Trophoblast cell (in vitro differentiated cells and primary cell): ENCODE data around the gene CMTM2.

Experiments
- DNase-seq, 2 donors: peaks; one replicate each; pipeline ENCODE4 v3.0.0-alpha.2; 2016
- H2AFZ ChIP-seq: 2 replicates; pipeline ENCODE4 v1.6.1; 2013; ENCODE audit warnings: low read length, moderate library complexity, mild to moderate bottlenecking; ENCODE audit not compliant: insufficient read depth, poor library complexity
- H2AK5ac ChIP-seq: 2 replicates; pipeline ENCODE4 v1.6.1; 2013; ENCODE audit warnings: mild to moderate bottlenecking, low read length
- H2BK120ac ChIP-seq: 2 replicates; pipeline ENCODE4 v1.6.1; 2013; ENCODE audit warnings: low read length, mild to moderate bottlenecking, moderate library complexity; ENCODE audit not compliant: insufficient read depth, poor library complexity
- H2BK12ac ChIP-seq: 2 replicates; pipeline ENCODE4 v1.6.1; 2013; ENCODE audit warnings: mild to moderate bottlenecking, low read length, moderate library complexity
- H2BK5ac ChIP-seq: 2 replicates; pipeline ENCODE4 v1.6.1; 2013; ENCODE audit warnings: low read length, low read depth, moderate library complexity, mild to moderate bottlenecking; ENCODE audit not compliant: poor library complexity
- H3K14ac ChIP-seq: 2 replicates; pipeline ENCODE4 v1.6.1; 2013; ENCODE audit warnings: mild to moderate bottlenecking, low read length
- H3K18ac ChIP-seq: 2 replicates; pipeline ENCODE4 v1.6.1; 2013; ENCODE audit warnings: mild to moderate bottlenecking, low read length
- H3K23ac ChIP-seq: 2 replicates; pipeline ENCODE4 v1.6.1; 2013; ENCODE audit warnings: low read length
- H3K27ac ChIP-seq: 2 replicates; pipeline ENCODE4 v1.5.1; 2013; ENCODE audit warnings: low read depth, mild to moderate bottlenecking, inconsistent platforms, low read length, moderate library complexity
- H3K27me3 ChIP-seq: 2 replicates; pipeline ENCODE4 v1.6.1; 2013; ENCODE audit warnings: inconsistent platforms, mild to moderate bottlenecking, low read length, moderate library complexity; ENCODE audit not compliant: insufficient read depth
- H3K36me3 ChIP-seq, 2 experiments: 1 replicate in 1 of 2; 2 replicates in 1 of 2; pipeline ENCODE4 v1.6.1; 2013; ENCODE audit warnings: low read length in 2 of 2, mild to moderate bottlenecking in 2 of 2, moderate library complexity in 1 of 2; ENCODE audit not compliant: insufficient read depth in 2 of 2, control insufficient read depth in 1 of 2
- H3K4ac ChIP-seq: 2 replicates; pipeline ENCODE4 v1.6.1; 2013; ENCODE audit warnings: low read depth, mild to moderate bottlenecking, low read length, moderate library complexity
- H3K4me1 ChIP-seq, 2 experiments: 1 replicate in 1 of 2; 2 replicates in 1 of 2; pipeline ENCODE4 v1.6.1; 2013; ENCODE audit warnings: low read length in 2 of 2, mild to moderate bottlenecking in 2 of 2, moderate library complexity in 1 of 2; ENCODE audit not compliant: insufficient read depth in 2 of 2, control insufficient read depth in 1 of 2
- H3K4me2 ChIP-seq: 2 replicates; pipeline ENCODE4 v1.6.1; 2013; ENCODE audit warnings: inconsistent platforms, mild to moderate bottlenecking, low read length, moderate library complexity
- H3K4me3 ChIP-seq: 2 replicates; pipeline ENCODE4 v1.5.1; 2013; ENCODE audit warnings: mild to moderate bottlenecking, low read depth, low read length, inconsistent platforms
- H3K79me1 ChIP-seq: one replicate; pipeline ENCODE4 v1.6.1; 2013; ENCODE audit warnings: low read length
- H3K79me2 ChIP-seq: 2 replicates; pipeline ENCODE4 v1.6.1; 2013; ENCODE audit warnings: low read length, mild to moderate bottlenecking; ENCODE audit not compliant: control insufficient read depth, insufficient read depth, poor library complexity
- H3K9ac ChIP-seq: 2 replicates; pipeline ENCODE4 v1.6.1; 2013; ENCODE audit warnings: mild to moderate bottlenecking, low read length
- H3K9me3 ChIP-seq: 2 replicates; pipeline ENCODE4 v1.6.1; 2013; ENCODE audit warnings: low read depth, mild to moderate bottlenecking, control low read depth, inconsistent platforms, low read length; ENCODE audit not compliant: insufficient read depth
- H4K12ac ChIP-seq: 2 replicates; pipeline ENCODE4 v1.6.1; 2013; ENCODE audit warnings: low read depth, mild to moderate bottlenecking, low read length, moderate library complexity
- H4K8ac ChIP-seq: 2 replicates; pipeline ENCODE4 v1.6.1; 2013; ENCODE audit warnings: low read depth, mild to moderate bottlenecking, low read length, moderate library complexity
- H4K91ac ChIP-seq: one replicate; pipeline ENCODE4 v1.6.1; 2013; ENCODE audit warnings: low read depth, mild to moderate bottlenecking, low read length, moderate library complexity
- WGBS: extraction: QIAGEN DNeasy Blood & Tissue Kit; methylation state at CpG from one replicate; pipeline ENCODE4 v1.1.7; 2013; ENCODE audit warnings: missing lambda C conversion rate; ENCODE audit not compliant: insufficient read length, insufficient coverage; ENCODE audit errors: extremely low coverage; 5-methylcytosine and 5-hydroxymethylcytosine counted together

Gene CMTM2

DNA sequence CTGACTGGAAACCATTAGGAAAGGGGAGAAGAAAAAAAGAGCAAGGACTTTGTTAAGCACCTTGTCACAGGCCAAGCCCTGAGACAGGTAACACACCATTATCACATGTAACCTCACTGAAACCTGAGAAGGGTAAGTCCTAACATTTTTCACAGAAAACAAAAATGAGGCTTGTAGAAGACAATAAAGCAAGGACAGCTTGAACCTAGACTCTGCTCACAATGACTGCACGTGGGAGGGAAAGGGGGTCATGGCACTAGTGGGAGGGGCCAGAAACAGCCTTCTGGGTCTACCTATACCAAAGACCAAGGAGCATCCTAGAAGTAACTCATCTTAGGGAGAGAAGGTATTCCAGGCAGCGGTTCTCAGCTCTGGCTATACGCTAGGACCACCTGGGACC, 36.9 kb upstream of the CMTM2 start:
- H3K4me2 ChIP-seq, result no peak overlapping the region
- H3K18ac ChIP-seq, result no peak overlapping the region
- H3K4ac ChIP-seq, result no peak overlapping the region
- H3K9me3 ChIP-seq, result no peaks in the 10 kb centered on the region
- DNase-seq, result no peak
- H3K36me3 ChIP-seq, result peaks cover 0 to 4% of the 10 kb centered on the region in 2 experiments
- no peak overlapping the region for H2AFZ ChIP-seq
- no CpG with 5 or more reads among the region's 3 CpGs for WGBS
- no peak overlapping the region for H3K9ac ChIP-seq
- no peak overlapping the region for H3K14ac ChIP-seq
- no peak overlapping the region for H2BK5ac ChIP-seq
- H3K4me1 ChIP-seq, result peaks cover 2 to 10% of the 10 kb centered on the region in 2 experiments
- no peaks in the 10 kb centered on the region for H3K79me2 ChIP-seq
- H2AK5ac ChIP-seq, result no peak overlapping the region
- H3K79me1 ChIP-seq, result no peaks in the 10 kb centered on the region
- H2BK12ac ChIP-seq, result no peak overlapping the region
- no peak overlapping the region for H3K27ac ChIP-seq
- no peaks in the 10 kb centered on the region for H3K27me3 ChIP-seq
- H3K4me3 ChIP-seq, result no peak overlapping the region
- no peak overlapping the region for H4K91ac ChIP-seq
- H3K23ac ChIP-seq, result no peak overlapping the region
- no peak overlapping the region for H4K12ac ChIP-seq
- no peak overlapping the region for H2BK120ac ChIP-seq
- no peak overlapping the region for H4K8ac ChIP-seq

GRCh38 chr16:66543541-66543940, 35.7 kb upstream of the CMTM2 start:
- peaks cover 0 to 4% of the 10 kb centered on the region in 2 experiments for H3K36me3 ChIP-seq
- no peak overlapping the region for H3K27ac ChIP-seq
- H2AFZ ChIP-seq, result no peak overlapping the region
- DNase-seq, result no peak
- no peak overlapping the region for H4K91ac ChIP-seq
- H3K9me3 ChIP-seq, result peaks cover 3% of the 10 kb centered on the region
- no peak overlapping the region for H3K4me3 ChIP-seq
- H3K27me3 ChIP-seq, result no peaks in the 10 kb centered on the region
- H2BK120ac ChIP-seq, result no peak overlapping the region
- no peak overlapping the region for H2AK5ac ChIP-seq
- H3K23ac ChIP-seq, result no peak overlapping the region
- H2BK5ac ChIP-seq, result no peak overlapping the region
- H2BK12ac ChIP-seq, result no peak overlapping the region
- H3K79me1 ChIP-seq, result no peaks in the 10 kb centered on the region
- H3K9ac ChIP-seq, result no peak overlapping the region
- no CpG with 5 or more reads among the region's 6 CpGs for WGBS
- peaks cover 2 to 10% of the 10 kb centered on the region in 2 experiments for H3K4me1 ChIP-seq
- H4K8ac ChIP-seq, result no peak overlapping the region
- no peak overlapping the region for H3K18ac ChIP-seq
- H4K12ac ChIP-seq, result no peak overlapping the region
- H3K4ac ChIP-seq, result no peak overlapping the region
- H3K79me2 ChIP-seq, result no peaks in the 10 kb centered on the region
- H3K4me2 ChIP-seq, result no peak overlapping the region
- no peak overlapping the region for H3K14ac ChIP-seq

DNA sequence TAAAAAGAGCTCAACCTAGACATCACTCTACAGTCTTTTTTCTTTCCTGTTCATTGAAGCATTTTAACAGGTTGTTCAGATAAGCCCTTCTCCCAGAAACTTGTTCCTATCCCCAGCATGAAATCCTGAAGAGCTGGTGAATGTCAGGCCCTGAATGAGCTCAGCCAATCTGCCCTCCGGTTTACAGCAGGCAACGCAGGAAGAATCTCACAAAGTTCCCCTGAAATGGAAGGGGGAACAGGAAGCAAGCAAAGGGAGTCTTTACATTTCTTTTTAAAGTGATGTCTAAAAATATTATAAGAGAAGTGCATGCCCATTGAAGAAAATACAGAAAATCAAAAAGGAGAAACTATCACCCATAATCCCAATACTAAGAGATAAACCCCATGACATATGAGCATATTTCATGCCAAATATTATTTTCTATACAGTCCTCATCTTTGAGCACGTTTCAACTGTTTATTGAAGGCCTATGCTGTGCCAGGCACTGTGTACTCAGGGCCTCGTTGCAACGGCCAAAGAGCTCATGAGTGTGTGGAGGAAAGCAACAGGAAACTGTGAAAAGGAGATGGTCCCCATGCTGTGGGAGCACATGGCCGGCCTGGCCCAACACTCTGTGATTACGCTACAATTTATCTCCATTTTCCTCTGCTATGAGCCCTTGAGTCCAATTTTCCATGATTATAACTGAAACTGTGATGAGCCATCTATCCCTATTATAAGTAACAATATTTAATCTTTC, 35.1 kb upstream of the CMTM2 start:
- Histone ChIP-seq H3K4me2 (no peak overlapping the region), H2BK120ac (no peak overlapping the region), H3K27ac (no peak overlapping the region), H3K36me3 (peaks cover 0 to 4% of the 10 kb centered on the region in 2 experiments), H2AFZ (no peak overlapping the region), H3K27me3 (no peaks in the 10 kb centered on the region), H3K79me1 (peaks cover under 1% of the 10 kb centered on the region), H2BK5ac (no peak overlapping the region), H3K4ac (no peak overlapping the region), H3K9ac (no peak overlapping the region), H3K14ac (no peak overlapping the region), H2AK5ac (no peak overlapping the region), H4K12ac (no peak overlapping the region), H2BK12ac (no peak overlapping the region), H3K9me3 (peaks cover 3% of the 10 kb centered on the region), H4K91ac (no peak overlapping the region), H3K18ac (no peak overlapping the region), H3K4me1 (peaks cover 3 to 10% of the 10 kb centered on the region in 2 experiments), H3K23ac (no peak overlapping the region), H3K4me3 (no peak overlapping the region), H4K8ac (no peak overlapping the region), H3K79me2 (no peaks in the 10 kb centered on the region)
- no peak for DNase-seq
- WGBS, result no CpG with 5 or more reads among the region's 7 CpGs

GRCh38 chr16:66547101-66547989, 31.9 kb upstream of the CMTM2 start:
- H4K91ac ChIP-seq, result no peak overlapping the region
- WGBS, result no CpG with 5 or more reads among the region's 5 CpGs

More at GRCh38 chr16:66547101-66547989, 31.9 kb upstream of the CMTM2 start:
- peaks cover 3% of the 10 kb centered on the region for H3K9me3 ChIP-seq
- H3K18ac ChIP-seq, result no peak overlapping the region
- H3K4ac ChIP-seq, result no peak overlapping the region
- no peak overlapping the region for H3K14ac ChIP-seq
- no peak overlapping the region for H2BK120ac ChIP-seq
- H3K79me1 ChIP-seq, result peaks cover 13% of the 10 kb centered on the region
- H3K79me2 ChIP-seq, result peaks cover 11% of the 10 kb centered on the region
- no peak overlapping the region for H2AK5ac ChIP-seq
- H4K8ac ChIP-seq, result no peak overlapping the region
- no peaks in the 10 kb centered on the region for H3K27me3 ChIP-seq
- no peak overlapping the region for H3K27ac ChIP-seq
- no peak for DNase-seq
- no peak overlapping the region for H3K4me2 ChIP-seq
- no peak overlapping the region for H2BK12ac ChIP-seq
- peak overlapping the region; percentile 36 for H4K12ac ChIP-seq
- no peak overlapping the region for H3K23ac ChIP-seq
- H3K4me1 ChIP-seq, result peaks cover 10 to 12% of the 10 kb centered on the region in 2 experiments
- H3K36me3 ChIP-seq, result peaks cover 0 to 4% of the 10 kb centered on the region in 2 experiments
- no peak overlapping the region for H3K4me3 ChIP-seq
- no peak overlapping the region for H2BK5ac ChIP-seq
- H2AFZ ChIP-seq, result peak overlapping the region; percentile 18
- H3K9ac ChIP-seq, result no peak overlapping the region
